ENCODE results near the gene RAD50. TPM values are rescaled to one million over a fixed set of nuclear protein-coding genes. Genes with fewer than 3 reads are reported as not detected.

The RAD50 gene
- total and polyA plus RNA-seq, 2 of the 4 experiments (the other 2 are of a cell fraction): 5.2 to 6.2 TPM

GRCh38 chr5:132687995-132688394, 131.2 kb downstream of the RAD50 start:
- Histone ChIP-seq H3K27me3 (ENCODE audit: control insufficient read depth, insufficient read depth, low read length) (no peaks in the 10 kb centered on the region), H2AK5ac (ENCODE audit: low read depth, low read length) (no peak overlapping the region), H3K36me3 (ENCODE audit: control insufficient read depth, insufficient read depth, low read length) (no peaks in the 10 kb centered on the region), H2AK9ac (replicated peaks; ENCODE audit: low read depth, low read length, poor library complexity) (no peak overlapping the region), H3K79me1 (ENCODE audit: low read depth in 1 of 2, low read length in 2 of 2) (no peaks in the 10 kb centered on the region), H4K20me1 (ENCODE audit: insufficient read depth, low read length) (no peaks in the 10 kb centered on the region), H2BK20ac (ENCODE audit: low read depth, low read length) (no peak overlapping the region), H2BK120ac (ENCODE audit: low read depth, low read length) (no peak overlapping the region), H3K23ac (ENCODE audit: low read depth, low read length) (no peak overlapping the region), H3K4me1 (ENCODE audit: control insufficient read depth, insufficient read depth, low read length) (no peaks in the 10 kb centered on the region; the same call in 1 of the 2 replicates), H3K9ac (ENCODE audit: low read depth, low read length) (no peak overlapping the region), H4K91ac (ENCODE audit: insufficient read depth, low read depth, low read length) (no peak overlapping the region), H3K9me3 (ENCODE audit: control insufficient read depth, insufficient read depth, low read length) (no peaks in the 10 kb centered on the region), H2AFZ (replicated peaks; ENCODE audit: low read length, poor library complexity) (no peak overlapping the region), H3K18ac (ENCODE audit: low read depth, low read length) (no peak overlapping the region), H3K14ac (replicated peaks; ENCODE audit: low read depth, low read length) (no peak overlapping the region), H3K4me2 (ENCODE audit: low read depth, low read length) (no peak overlapping the region), H4K5ac (ENCODE audit: low read depth, low read length) (no peak overlapping the region), H3K4me3 (ENCODE audit: insufficient read depth, low read depth, low read length) (no peak overlapping the region), H3K56ac (ENCODE audit: extremely low read depth, insufficient read depth, low read length) (no peak overlapping the region), H2BK5ac (ENCODE audit: low read depth, low read length, poor library complexity, severe bottlenecking) (no peak overlapping the region), H3K4ac (ENCODE audit: low read depth, low read length) (no peak overlapping the region), H4K8ac (ENCODE audit: low read depth in 2 of 2, low read length in 2 of 2) (no peak overlapping the region), H3K9me1 (ENCODE audit: insufficient read depth, low read length) (0 out of 2 replicates have a peak, but pooled peaks cover 7% of the 10 kb centered on the region), H3K27ac (ENCODE audit: insufficient read depth, low read length) (no peak overlapping the region), H2BK15ac (ENCODE audit: low read depth, low read length) (no peak overlapping the region)
- ATAC-seq (ENCODE audit: low read depth) (no peak), DNase-seq (no peak)
- ChIA-PET CTCF (no interaction called here), POLR2A (ENCODE audit: unreplicated experiment) (no interaction called here)
- no TSS peak for BruUV-seq (replicated peaks)
- in situ Hi-C loops (cut with MboI; ENCODE audit: low sequenced_read_pairs): no loop called here
- intact Hi-C loops (cut with micrococcal nuclease): no loop called here
- dilution Hi-C loops (cut with HindIII; ENCODE audit: low sequenced_read_pairs, unreplicated experiment): no loop called here
- no peak for TF ChIP-seq NFE2L2 (IDR thresholded peaks at IDR 0.05; ENCODE audit: low read depth, low read length)
- no peak for TF ChIP-seq POLR2A (IDR thresholded peaks at IDR 0.05; ENCODE audit: low read depth, low read length)
- no peak for TF ChIP-seq MXI1 (IDR thresholded peaks at IDR 0.05; ENCODE audit: borderline replicate concordance, low read depth, low read length)
- TF ChIP-seq CEBPB (IDR thresholded peaks at IDR 0.05; ENCODE audit: low read depth, low read length): no peak
- no peak for TF ChIP-seq RAD21 (IDR thresholded peaks at IDR 0.05; ENCODE audit: low read length)
- no peak for TF ChIP-seq RFX5 (IDR thresholded peaks at IDR 0.05; ENCODE audit: low read depth, low read length)
- 94% methylated on average over 3 of the region's 5 CpGs; no CpG with 5 or more reads in 1 of the 2 experiments for WGBS, 2 experiments (ENCODE audit: extremely low coverage in 2 of 2, insufficient read length in 1 of 2)

Measured in IMR-90 (cell line).